Liver (tissue), 9 donors: Measurements from ENCODE around the gene MXD4. TPM values are rescaled to one million over a fixed set of nuclear protein-coding genes. Genes with fewer than 3 reads are reported as not detected.
A peak's percentile ranks its signal among the peaks of the same experiment; 100 is the strongest.

Experiments used
- DNase-seq: peaks from one replicate; pipeline ENCODE4 v3.0.0-alpha.2; 2017; ENCODE audit warnings: low spot score
- H3K27ac ChIP-seq, 2 donors: one replicate each; pipeline ENCODE4 v1.7.0; 2013; ENCODE audit warnings: inconsistent platforms in 2 of 2, low read length in 2 of 2, control low read depth in 1 of 2, low read depth in 1 of 2, mild to moderate bottlenecking in 1 of 2
- H3K27me3 ChIP-seq, 4 donors: one replicate each; pipeline versions ENCODE4 v1.6.1 to v1.7.0; 2013; ENCODE audit warnings: low read length in 3 of 4, inconsistent platforms in 1 of 4, mild to moderate bottlenecking in 1 of 4, moderate library complexity in 1 of 4; ENCODE audit not compliant: control insufficient read depth in 4 of 4, insufficient read depth in 4 of 4
- H3K36me3 ChIP-seq, 4 donors: one replicate each; pipeline versions ENCODE4 v1.6.1 to v1.7.0; 2013; ENCODE audit warnings: low read length in 3 of 4, mild to moderate bottlenecking in 3 of 4, low read depth in 1 of 4, moderate library complexity in 1 of 4; ENCODE audit not compliant: control insufficient read depth in 4 of 4, insufficient read depth in 3 of 4
- H3K4me1 ChIP-seq, 4 donors: one replicate each; pipeline versions ENCODE4 v1.6.1 to v1.7.0; 2013; ENCODE audit warnings: low read length in 3 of 4, mild to moderate bottlenecking in 3 of 4, moderate library complexity in 1 of 4; ENCODE audit not compliant: control insufficient read depth in 4 of 4, insufficient read depth in 4 of 4
- H3K4me3 ChIP-seq, 3 donors: one replicate each; pipeline versions ENCODE4 v1.6.1 to v1.7.0; 2013; ENCODE audit warnings: low read length in 3 of 3, control low read depth in 1 of 3, low read depth in 1 of 3, mild to moderate bottlenecking in 1 of 3
- H3K9ac ChIP-seq, 2 donors: one replicate each; pipeline ENCODE4 v1.7.0; 2013; ENCODE audit warnings: low read length in 2 of 2, mild to moderate bottlenecking in 2 of 2, moderate library complexity in 2 of 2, control low read depth in 1 of 2, low read depth in 1 of 2
- H3K9me3 ChIP-seq, 4 donors: one replicate each; pipeline versions ENCODE4 v1.6.1 to v1.7.0; 2013; ENCODE audit warnings: low read length in 3 of 4; ENCODE audit not compliant: control insufficient read depth in 4 of 4
- EGR1 ChIP-seq, 2 donors: IDR thresholded peaks; 2 replicates each; pipeline ENCODE4 v1.6.1; 2016 to 2018; ENCODE audit warnings: antibody characterized with exemption in 2 of 2, low read depth in 2 of 2
- FOXA2 ChIP-seq: IDR thresholded peaks from 2 replicates; pipeline ENCODE4 v1.6.1; 2016; ENCODE audit warnings: antibody characterized with exemption
- HNF4A ChIP-seq, 2 donors: conservative IDR thresholded peaks; 2 replicates each; pipeline ENCODE4 v1.6.1; 2016; ENCODE audit warnings: antibody characterized with exemption in 2 of 2, mild to moderate bottlenecking in 2 of 2
- HNF4G ChIP-seq: IDR thresholded peaks from 2 replicates; pipeline ENCODE4 v1.6.1; 2016; ENCODE audit warnings: antibody characterized with exemption
- JUND ChIP-seq, 2 donors: IDR thresholded peaks; 2 replicates each; pipeline ENCODE4 v1.6.1; 2016; ENCODE audit warnings: antibody characterized with exemption in 2 of 2
- MAX ChIP-seq: IDR thresholded peaks from 2 replicates; pipeline ENCODE4 v1.6.1; 2016; ENCODE audit warnings: antibody characterized with exemption
- RAD21 ChIP-seq, 2 donors: IDR thresholded peaks; 2 replicates each; pipeline ENCODE4 v1.6.1; 2016; ENCODE audit warnings: antibody characterized with exemption in 2 of 2, mild to moderate bottlenecking in 2 of 2
- RXRA ChIP-seq, 2 donors: IDR thresholded peaks; 2 replicates each; pipeline ENCODE4 v1.6.1; 2017 to 2018; ENCODE audit warnings: antibody characterized with exemption in 2 of 2, mild to moderate bottlenecking in 1 of 2
- SP1 ChIP-seq: IDR thresholded peaks from 2 replicates; pipeline ENCODE4 v1.6.1; 2018; ENCODE audit warnings: antibody characterized with exemption, mild to moderate bottlenecking
- TAF1 ChIP-seq: conservative IDR thresholded peaks from 2 replicates; pipeline ENCODE4 v1.6.1; 2016; ENCODE audit warnings: antibody characterized with exemption, mild to moderate bottlenecking
- YY1 ChIP-seq: IDR thresholded peaks from 2 replicates; pipeline ENCODE4 v1.6.1; 2016; ENCODE audit warnings: antibody characterized with exemption, mild to moderate bottlenecking
- ZBTB33 ChIP-seq: IDR thresholded peaks from 2 replicates; pipeline ENCODE4 v1.6.1; 2016; ENCODE audit warnings: antibody characterized with exemption
- WGBS: extraction: QIAGEN DNeasy Blood & Tissue Kit; methylation state at CpG from one replicate; pipeline ENCODE4 v1.1.7; 2013; 5-methylcytosine and 5-hydroxymethylcytosine counted together
- polyA plus RNA-seq, 2 donors: library from polyadenylated mRNA; stranded (reverse) in 1 of 2; unstranded in 1 of 2; fragments of 200-250 nt in 1 of 2; fragments of >200 nt in 1 of 2; fragmentation: Nextera tagmentation in 1 of 2; extraction: Ambion mirVana in 1 of 2; gene quantifications; one replicate each; pipeline versions ENCODE4 v1.2.1 to v1.2.3, GENCODE V29; 2013 to 2015
- total RNA-seq, 2 donors: library from RNA; depleted of rRNA; stranded (reverse); fragments of >200 nt; gene quantifications; one replicate each; pipeline ENCODE4 v1.2.3, GENCODE V29; 2014
- TF ChIP-seq, protein P1 (sequence below): fragments of 150-350 bp; IDR thresholded peaks from 2 replicates; pipeline ENCODE4 v1.5.1; 2017; ENCODE audit warnings: improper control_type of control experiment, low read depth, low read length; ENCODE audit not compliant: missing input control
- TF ChIP-seq, protein P2 (sequence below): IDR thresholded peaks from 2 replicates; pipeline ENCODE4 v1.6.1; 2016; ENCODE audit warnings: antibody characterized with exemption
- donor health status: healthy.
- donor health status: healthy.
- donor health status: healthy.
- donor health status: healthy.
- donor health status: healthy.

Gene MXD4
- total and polyA plus RNA-seq, 4 donors, result 6.5 to 19.6 (median 15.9) TPM

GRCh38 chr4:2305766-2306501 is 44.0 kb upstream of the MXD4 start:
- Histone ChIP-seq H3K27me3 (no peaks in the 10 kb centered on the region), H3K9ac (no peak overlapping the region), H3K4me3 (no peak overlapping the region), H3K4me1 (no peaks in the 10 kb centered on the region), H3K36me3 (no peaks in the 10 kb centered on the region), H3K27ac (no peak overlapping the region), H3K9me3 (peaks cover 0 to 5% (median 3%) of the 10 kb centered on the region in 4 donors)
- 89% methylated on average over 11 of the region's 11 CpGs for WGBS
- DNase-seq, result peak; percentile 22
- no peak for TF ChIP-seq RAD21 (IDR thresholded peaks at IDR 0.05)

DNA sequence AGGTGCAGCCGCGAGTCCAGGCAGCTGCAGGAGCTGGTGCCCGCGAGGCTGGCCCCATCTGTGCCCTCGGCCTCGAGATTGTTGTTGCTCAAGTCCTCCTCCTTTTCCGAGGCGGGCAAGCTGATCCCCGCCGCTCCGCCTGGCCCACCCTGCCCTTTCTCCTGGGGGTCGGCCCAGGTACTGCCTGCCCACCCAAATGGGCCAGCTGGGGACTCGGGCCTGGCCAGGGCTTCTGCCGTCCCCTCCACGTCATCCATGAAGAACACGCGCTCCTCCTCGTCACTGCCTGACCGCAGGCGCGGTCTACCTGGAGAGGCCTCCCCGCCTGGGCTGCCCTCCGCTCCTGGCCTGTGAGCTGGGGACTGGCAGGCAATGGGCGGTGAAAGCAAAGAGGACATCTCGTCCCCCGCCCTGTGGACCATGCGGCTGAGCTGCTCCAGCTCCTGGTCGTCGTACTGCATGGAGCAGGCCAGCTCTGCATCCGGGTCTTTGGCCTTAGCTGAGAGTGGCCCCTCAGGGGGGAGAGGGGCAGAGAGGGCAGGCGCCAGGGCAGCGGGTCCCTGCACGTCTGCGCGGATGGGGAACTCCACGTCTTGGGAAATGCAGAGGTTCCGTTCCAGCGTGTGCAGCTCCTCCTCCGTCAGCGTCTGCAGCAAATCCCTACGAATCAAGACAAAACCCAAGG is 43.1 kb upstream of the MXD4 start:
- Histone ChIP-seq H3K9me3 (peaks cover 0 to 5% (median 3%) of the 10 kb centered on the region in 4 donors), H3K36me3 (no peaks in the 10 kb centered on the region), H3K4me1 (no peaks in the 10 kb centered on the region), H3K9ac (no peak overlapping the region), H3K27ac (no peak overlapping the region), H3K4me3 (no peak overlapping the region), H3K27me3 (no peaks in the 10 kb centered on the region)
- WGBS, result 95% methylated on average over 41 of the region's 41 CpGs
- DNase-seq, result peak; percentile 32
- TF ChIP-seq YY1 (no peak), RAD21 (IDR thresholded peaks at IDR 0.05) (no peak), TAF1 (no peak), RXRA (IDR thresholded peaks at IDR 0.05) (no peak), HNF4A (conservative IDR thresholded peaks at IDR 0.05) (no peak), MAX (no peak), EGR1 (IDR thresholded peaks at IDR 0.05; ENCODE audit: low read depth in 2 of 2) (no peak), FOXA2 (no peak), HNF4G (no peak), ZBTB33 (no peak), SP1 (no peak), JUND (IDR thresholded peaks at IDR 0.05) (no peak)
- TF ChIP-seq, protein P1, sequence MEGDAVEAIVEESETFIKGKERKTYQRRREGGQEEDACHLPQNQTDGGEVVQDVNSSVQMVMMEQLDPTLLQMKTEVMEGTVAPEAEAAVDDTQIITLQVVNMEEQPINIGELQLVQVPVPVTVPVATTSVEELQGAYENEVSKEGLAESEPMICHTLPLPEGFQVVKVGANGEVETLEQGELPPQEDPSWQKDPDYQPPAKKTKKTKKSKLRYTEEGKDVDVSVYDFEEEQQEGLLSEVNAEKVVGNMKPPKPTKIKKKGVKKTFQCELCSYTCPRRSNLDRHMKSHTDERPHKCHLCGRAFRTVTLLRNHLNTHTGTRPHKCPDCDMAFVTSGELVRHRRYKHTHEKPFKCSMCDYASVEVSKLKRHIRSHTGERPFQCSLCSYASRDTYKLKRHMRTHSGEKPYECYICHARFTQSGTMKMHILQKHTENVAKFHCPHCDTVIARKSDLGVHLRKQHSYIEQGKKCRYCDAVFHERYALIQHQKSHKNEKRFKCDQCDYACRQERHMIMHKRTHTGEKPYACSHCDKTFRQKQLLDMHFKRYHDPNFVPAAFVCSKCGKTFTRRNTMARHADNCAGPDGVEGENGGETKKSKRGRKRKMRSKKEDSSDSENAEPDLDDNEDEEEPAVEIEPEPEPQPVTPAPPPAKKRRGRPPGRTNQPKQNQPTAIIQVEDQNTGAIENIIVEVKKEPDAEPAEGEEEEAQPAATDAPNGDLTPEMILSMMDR, result no peak
- TF ChIP-seq, protein P2, sequence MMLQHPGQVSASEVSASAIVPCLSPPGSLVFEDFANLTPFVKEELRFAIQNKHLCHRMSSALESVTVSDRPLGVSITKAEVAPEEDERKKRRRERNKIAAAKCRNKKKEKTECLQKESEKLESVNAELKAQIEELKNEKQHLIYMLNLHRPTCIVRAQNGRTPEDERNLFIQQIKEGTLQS, result no peak
